Uterus (tissue), 4 donors: ENCODE data around the gene FZD7. TPM values are rescaled to one million over a fixed set of nuclear protein-coding genes. Genes with fewer than 3 reads are reported as not detected.

ENCODE experiments used
- DNase-seq, 2 donors: peaks; one replicate each; pipeline ENCODE4 v3.0.0-alpha.2; 2019 to 2020
- H3K27ac ChIP-seq, 2 donors: fragments of 200-600 bp; sonication (generic); 1 replicate in 1 of 2; 2 replicates in 1 of 2; pipeline ENCODE4 v1.5.1; 2016 to 2018
- H3K27me3 ChIP-seq, 2 donors: fragments of 200-600 bp; sonication (generic); one replicate each; pipeline ENCODE4 v1.5.1; 2018 to 2019; ENCODE audit warnings: control low read depth in 1 of 2
- H3K36me3 ChIP-seq, 2 donors: fragments of 200-600 bp; sonication (generic); one replicate each; pipeline ENCODE4 v1.5.1; 2019; ENCODE audit warnings: control low read depth in 1 of 2
- H3K4me1 ChIP-seq, 2 donors: fragments of 200-600 bp; sonication (generic); one replicate each; pipeline ENCODE4 v1.5.1; 2018 to 2019; ENCODE audit warnings: control low read depth in 1 of 2
- H3K4me3 ChIP-seq, 2 donors: fragments of 200-600 bp; sonication (generic); 1 replicate in 1 of 2; 2 replicates in 1 of 2; pipeline ENCODE4 v1.5.1; 2018 to 2019; ENCODE audit warnings: mild to moderate bottlenecking in 1 of 2
- H3K9me3 ChIP-seq, 2 donors: fragments of 200-600 bp; sonication (generic); one replicate each; pipeline ENCODE4 v1.5.1; 2019; ENCODE audit warnings: control low read depth in 1 of 2
- CTCF ChIP-seq, 4 experiments: fragments of 200-600 bp in 2 of 4; fragments of 450-650 bp in 2 of 4; sonication (generic) in 2 of 4; IDR thresholded peaks; one replicate each; pipeline ENCODE4 v1.5.1; 2016 to 2019; ENCODE audit warnings: antibody characterized with exemption in 4 of 4, mild to moderate bottlenecking in 2 of 4, moderate library complexity in 1 of 4
- POLR2A ChIP-seq, 2 donors: fragments of 450-650 bp; IDR thresholded peaks; one replicate each; pipeline ENCODE4 v1.6.1; 2016; ENCODE audit warnings: antibody characterized with exemption in 2 of 2, mild to moderate bottlenecking in 1 of 2, moderate library complexity in 1 of 2
- intact Hi-C: fragments of 100-400 bp; cut with DNase I; formaldehyde crosslinking; loops from one replicate; pipeline ENCODE4 v1.15.1; 2023; ENCODE audit warnings: low total_unique reads
- total RNA-seq, 4 donors: library from RNA; depleted of rRNA in 3 of 4; stranded (reverse); fragments of >200 nt in 3 of 4; gene quantifications; one replicate each; pipeline versions ENCODE4 v1.1.0 to v1.2.4, GENCODE V29; 2014 to 2023
- donor health status: DM: yes; HTN: yes; CAD: no.

The FZD7 gene
- total RNA-seq, 4 donors from 2014 or later = 0.77 to 38.8 (median 20.0) TPM

GRCh38 chr2:202046572-202046971 lies 12.9 kb downstream of the FZD7 start:
- DNase-seq = no peak
- Histone ChIP-seq H3K27ac (no peak overlapping the region), H3K27me3 (no peaks in the 10 kb centered on the region), H3K9me3 (no peaks in the 10 kb centered on the region), H3K4me3 (no peak overlapping the region), H3K36me3 (no peaks in the 10 kb centered on the region), H3K4me1 (no peaks in the 10 kb centered on the region)
- TF ChIP-seq CTCF (IDR thresholded peaks at IDR 0.05) (no peak), POLR2A (IDR thresholded peaks at IDR 0.05) (no peak)
- intact Hi-C loops = no loop called here

GRCh38 chr2:202049092-202049728 lies 15.6 kb downstream of the FZD7 start:
- Histone ChIP-seq H3K27me3 (no peaks in the 10 kb centered on the region), H3K4me1 (no peaks in the 10 kb centered on the region), H3K9me3 (no peaks in the 10 kb centered on the region), H3K4me3 (no peak overlapping the region), H3K36me3 (no peaks in the 10 kb centered on the region), H3K27ac (no peak overlapping the region)
- no peak for TF ChIP-seq CTCF (IDR thresholded peaks at IDR 0.05)
- no peak for TF ChIP-seq POLR2A (IDR thresholded peaks at IDR 0.05)
- no peak for DNase-seq
- intact Hi-C loops = no loop called here

- Histone ChIP-seq H3K9me3 (no peaks in the 10 kb centered on the region), H3K4me1 (no peaks in the 10 kb centered on the region), H3K4me3 (no peak overlapping the region), H3K27me3 (no peaks in the 10 kb centered on the region), H3K27ac (no peak overlapping the region), H3K36me3 (no peaks in the 10 kb centered on the region)
- DNase-seq = no peak
- intact Hi-C loops = no loop called here
- TF ChIP-seq CTCF (IDR thresholded peaks at IDR 0.05) (no peak), POLR2A (IDR thresholded peaks at IDR 0.05) (no peak)
These were observed 16.2 kb downstream of the FZD7 start for GRCh38 chr2:202049840-202050239.

- no peak for DNase-seq
- intact Hi-C loops = no loop called here
- Histone ChIP-seq H3K27ac (no peak overlapping the region), H3K4me1 (no peaks in the 10 kb centered on the region), H3K9me3 (no peaks in the 10 kb centered on the region), H3K36me3 (no peaks in the 10 kb centered on the region), H3K4me3 (no peak overlapping the region), H3K27me3 (peaks cover 0 to 2% of the 10 kb centered on the region in 2 donors)
- TF ChIP-seq POLR2A (IDR thresholded peaks at IDR 0.05) = no peak
- TF ChIP-seq CTCF (IDR thresholded peaks at IDR 0.05) = no peak
These were observed 17.0 kb downstream of the FZD7 start for GRCh38 chr2:202050652-202051051.

GRCh38 chr2:202051499-202052161 lies 18.0 kb downstream of the FZD7 start:
- intact Hi-C loops = no loop called here
- H3K27ac ChIP-seq = no peak overlapping the region
- TF ChIP-seq POLR2A (IDR thresholded peaks at IDR 0.05) (no peak), CTCF (IDR thresholded peaks at IDR 0.05) (no peak)
- no peak overlapping the region for H3K4me3 ChIP-seq
- no peak for DNase-seq
- H3K27me3 ChIP-seq = peaks cover 0 to 4% of the 10 kb centered on the region in 2 donors
- H3K4me1 ChIP-seq = no peaks in the 10 kb centered on the region
- H3K9me3 ChIP-seq = no peaks in the 10 kb centered on the region
- no peaks in the 10 kb centered on the region for H3K36me3 ChIP-seq
